Mesothelial cell of epicardium (in vitro differentiated cells): ENCODE measurements around the gene CDHR3. TPM values are rescaled to one million over a fixed set of nuclear protein-coding genes. Genes with fewer than 3 reads are reported as not detected.

ENCODE experiments used
- DNase-seq, 2 experiments: peaks; one replicate each; pipeline ENCODE4 v3.0.0; 2021; ENCODE audit warnings: low spot score in 2 of 2; ENCODE audit not compliant: unreplicated experiment in 2 of 2
- H3K27ac Mint-ChIP-seq: 2 replicates; pipeline ENCODE4 v1.8.0; 2021; ENCODE audit warnings: mixed read lengths
- H3K27me3 Mint-ChIP-seq: 2 replicates; pipeline ENCODE4 v1.8.0; 2021; ENCODE audit warnings: low read depth, mixed read lengths
- H3K36me3 Mint-ChIP-seq: 2 replicates; pipeline ENCODE4 v1.8.0; 2021; ENCODE audit warnings: mixed read lengths
- H3K4me1 Mint-ChIP-seq: 2 replicates; pipeline ENCODE4 v1.8.0; 2021; ENCODE audit warnings: mixed read lengths
- H3K4me3 Mint-ChIP-seq: 2 replicates; pipeline ENCODE4 v1.8.0; 2021; ENCODE audit warnings: mild to moderate bottlenecking, moderate library complexity, mixed read lengths
- H3K9me3 Mint-ChIP-seq: 2 replicates; pipeline ENCODE4 v1.8.0; 2021; ENCODE audit warnings: mixed read lengths
- total RNA-seq: library from RNA; stranded (reverse); gene quantifications from 3 replicates; pipeline ENCODE4 v1.2.1, GENCODE V29; 2021
- TF ChIP-seq, protein P1 (sequence below): fragments of 200-600 bp; sonication (generic); IDR thresholded peaks from one replicate; pipeline ENCODE4 v1.5.0; 2021; ENCODE audit warnings: antibody characterized with exemption; ENCODE audit not compliant: unreplicated experiment

Gene CDHR3
- total RNA-seq, 1 donor from 2014 or later = 3.2 TPM

DNA sequence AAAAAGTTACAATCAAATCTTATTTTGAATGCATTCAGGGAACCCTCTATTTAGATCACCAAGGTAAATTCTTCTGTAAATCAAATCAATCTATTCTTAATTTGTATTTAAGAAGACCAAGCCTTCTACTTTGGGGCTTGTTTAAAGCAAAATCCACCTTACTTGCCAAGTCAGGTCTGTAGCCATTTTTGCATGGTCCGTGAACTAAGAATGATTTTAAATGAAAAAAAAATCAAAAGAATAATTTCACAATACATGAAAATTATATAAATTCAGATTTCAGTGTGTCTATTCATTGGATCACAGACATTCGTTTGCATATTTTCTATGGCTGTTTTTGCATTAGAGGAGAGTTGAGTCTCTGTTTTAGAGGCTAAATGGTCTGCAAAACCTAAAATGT, 89.6 kb downstream of the CDHR3 start:
- Mint-ChIP-seq H3K9me3 (no peaks in the 10 kb centered on the region), H3K27ac (no peak overlapping the region), H3K4me3 (no peak overlapping the region), H3K4me1 (peaks cover 15% of the 10 kb centered on the region), H3K36me3 (no peaks in the 10 kb centered on the region), H3K27me3 (peaks cover 7% of the 10 kb centered on the region)
- DNase-seq = no peak
- TF ChIP-seq, protein P1, sequence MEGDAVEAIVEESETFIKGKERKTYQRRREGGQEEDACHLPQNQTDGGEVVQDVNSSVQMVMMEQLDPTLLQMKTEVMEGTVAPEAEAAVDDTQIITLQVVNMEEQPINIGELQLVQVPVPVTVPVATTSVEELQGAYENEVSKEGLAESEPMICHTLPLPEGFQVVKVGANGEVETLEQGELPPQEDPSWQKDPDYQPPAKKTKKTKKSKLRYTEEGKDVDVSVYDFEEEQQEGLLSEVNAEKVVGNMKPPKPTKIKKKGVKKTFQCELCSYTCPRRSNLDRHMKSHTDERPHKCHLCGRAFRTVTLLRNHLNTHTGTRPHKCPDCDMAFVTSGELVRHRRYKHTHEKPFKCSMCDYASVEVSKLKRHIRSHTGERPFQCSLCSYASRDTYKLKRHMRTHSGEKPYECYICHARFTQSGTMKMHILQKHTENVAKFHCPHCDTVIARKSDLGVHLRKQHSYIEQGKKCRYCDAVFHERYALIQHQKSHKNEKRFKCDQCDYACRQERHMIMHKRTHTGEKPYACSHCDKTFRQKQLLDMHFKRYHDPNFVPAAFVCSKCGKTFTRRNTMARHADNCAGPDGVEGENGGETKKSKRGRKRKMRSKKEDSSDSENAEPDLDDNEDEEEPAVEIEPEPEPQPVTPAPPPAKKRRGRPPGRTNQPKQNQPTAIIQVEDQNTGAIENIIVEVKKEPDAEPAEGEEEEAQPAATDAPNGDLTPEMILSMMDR = no peak

DNA sequence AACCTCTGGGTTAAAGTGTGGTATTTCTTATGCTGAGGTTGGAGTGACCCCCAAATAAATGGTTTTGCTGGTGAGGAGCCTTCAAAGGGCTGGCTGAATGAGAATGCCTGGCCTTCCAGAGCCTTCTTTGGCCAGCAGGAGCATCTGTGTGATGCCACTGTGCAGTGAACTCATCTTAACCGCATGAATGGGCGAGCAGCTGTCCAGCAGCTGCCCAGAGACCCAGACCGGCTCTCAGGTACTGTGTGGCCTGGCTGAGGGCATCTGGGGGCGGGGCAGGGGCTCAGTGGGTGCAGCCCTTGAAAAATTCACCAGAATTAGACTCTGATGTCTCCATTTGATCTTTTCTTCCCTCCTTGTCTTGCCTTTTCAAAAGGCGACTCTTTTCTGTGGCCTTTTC, 90.0 kb downstream of the CDHR3 start:
- Mint-ChIP-seq H3K27me3 (peaks cover 7% of the 10 kb centered on the region), H3K4me3 (no peak overlapping the region), H3K36me3 (no peaks in the 10 kb centered on the region), H3K27ac (no peak overlapping the region), H3K4me1 (peaks cover 16% of the 10 kb centered on the region), H3K9me3 (no peaks in the 10 kb centered on the region)
- DNase-seq = no peak
- TF ChIP-seq, protein P1 = no peak

DNA sequence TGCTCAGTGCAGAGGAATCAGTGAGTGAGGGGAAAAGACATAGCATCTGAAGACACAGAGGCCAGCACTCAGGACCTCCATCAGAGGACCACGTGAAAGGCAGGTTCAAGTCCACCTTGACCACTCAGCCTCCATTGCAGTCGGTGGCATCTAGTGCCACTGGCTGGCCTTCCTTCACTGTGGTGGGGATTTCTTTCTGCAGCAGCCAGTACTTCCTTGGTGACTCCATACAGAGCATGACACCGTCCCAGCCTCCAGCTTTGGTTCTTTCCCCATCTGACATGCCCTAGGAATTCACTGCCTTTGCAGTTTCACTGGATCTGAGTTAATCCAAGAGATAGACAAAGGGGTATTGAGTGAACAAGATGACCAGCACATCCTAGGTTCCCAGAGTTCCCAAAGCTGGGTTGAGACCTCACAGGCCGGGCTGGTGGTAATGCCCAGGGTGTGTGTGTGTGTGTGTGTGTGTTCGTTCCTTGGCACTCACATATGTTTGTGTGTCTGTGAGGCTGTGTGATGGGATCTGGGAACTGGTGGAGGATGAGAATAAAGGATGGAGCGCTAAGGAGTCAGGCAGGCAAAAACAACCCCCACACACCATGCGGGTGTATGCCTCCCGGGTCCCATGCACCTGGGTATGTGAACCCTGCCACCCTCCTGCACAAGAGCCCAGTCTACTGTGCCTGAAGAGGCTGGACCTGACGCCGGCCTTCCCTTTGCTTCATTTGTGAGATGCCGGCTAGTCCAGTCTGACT, 91.3 kb downstream of the CDHR3 start:
- no peaks in the 10 kb centered on the region for H3K36me3 Mint-ChIP-seq
- no peaks in the 10 kb centered on the region for H3K9me3 Mint-ChIP-seq
- TF ChIP-seq, protein P1 = no peak
- no peak overlapping the region for H3K27ac Mint-ChIP-seq
- peaks cover 26% of the 10 kb centered on the region for H3K4me1 Mint-ChIP-seq
- no peak overlapping the region for H3K4me3 Mint-ChIP-seq
- peaks cover 7% of the 10 kb centered on the region for H3K27me3 Mint-ChIP-seq
- DNase-seq = no peak

DNA sequence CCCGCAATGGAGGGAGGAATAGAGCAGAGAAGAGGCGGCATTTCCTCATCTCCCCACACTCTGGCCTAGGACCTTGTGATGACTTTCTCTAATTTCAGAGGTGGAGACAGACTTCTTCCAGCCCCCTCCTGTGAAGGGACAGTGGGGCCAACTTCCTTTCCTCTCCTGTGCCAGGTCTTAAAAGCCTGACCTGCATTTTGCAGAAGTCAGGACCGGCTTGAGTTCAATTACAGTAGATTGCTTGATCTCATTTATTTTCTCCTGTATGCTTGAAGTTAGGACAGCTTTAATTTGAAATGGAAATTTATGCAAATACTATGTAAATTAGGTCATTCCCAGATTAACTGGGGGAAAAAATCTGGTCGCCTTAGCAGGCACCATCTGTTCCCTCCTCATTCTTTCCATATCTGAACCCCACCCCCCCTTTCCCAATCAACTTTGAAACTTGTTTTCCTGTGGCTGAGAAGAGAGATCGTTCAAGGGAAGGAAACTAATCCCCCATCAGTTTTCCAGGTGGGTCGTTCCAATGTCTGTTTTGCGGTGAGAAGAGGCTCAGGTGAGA, 92.0 kb downstream of the CDHR3 start:
- Mint-ChIP-seq H3K27me3 (peaks cover 7% of the 10 kb centered on the region), H3K27ac (no peak overlapping the region), H3K9me3 (no peaks in the 10 kb centered on the region), H3K36me3 (no peaks in the 10 kb centered on the region), H3K4me3 (no peak overlapping the region), H3K4me1 (peaks cover 26% of the 10 kb centered on the region)
- no peak for DNase-seq
- TF ChIP-seq, protein P1 = no peak

DNA sequence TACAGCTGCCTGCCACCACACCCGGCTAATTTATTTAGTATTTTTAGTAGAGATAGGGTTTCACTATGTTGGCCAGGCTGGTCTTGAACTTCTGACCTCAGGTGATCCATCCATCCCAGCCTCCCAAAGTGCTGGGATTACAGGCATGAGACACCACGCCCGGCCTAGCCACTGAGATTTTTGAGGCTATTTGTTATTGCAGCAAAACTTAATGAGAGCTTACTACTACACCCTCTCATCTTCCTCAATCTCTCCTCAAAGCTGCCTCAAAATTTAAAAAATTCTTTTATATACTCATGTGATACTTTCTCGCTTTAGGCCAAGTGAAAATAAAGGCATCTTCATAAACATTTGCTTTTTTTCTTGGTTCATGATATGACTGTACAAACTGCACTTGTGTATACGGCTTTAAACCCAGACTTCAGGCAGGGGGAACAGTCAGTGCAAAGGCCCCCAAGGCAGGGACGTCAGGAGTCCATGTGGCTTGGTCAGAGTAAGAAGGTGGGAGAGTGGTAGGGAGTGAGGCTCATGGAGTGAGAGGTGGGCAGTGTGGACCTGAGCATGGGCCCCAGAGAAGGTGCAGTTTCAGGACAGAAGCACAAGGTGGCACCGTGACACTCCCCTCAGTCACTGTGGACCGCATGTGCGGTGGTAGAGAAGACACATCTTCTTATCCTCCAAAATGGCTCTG, 93.6 kb downstream of the CDHR3 start:
- H3K27ac Mint-ChIP-seq = peak overlapping the region; percentile 1

More for the DNA sequence above, 93.6 kb downstream of the CDHR3 start:
- H3K4me3 Mint-ChIP-seq = no peak overlapping the region
- peaks cover 5% of the 10 kb centered on the region for H3K9me3 Mint-ChIP-seq
- DNase-seq = peak in 1 of 2 experiments; percentile 67
- TF ChIP-seq, protein P1 = peak; percentile 57
- peaks cover 17% of the 10 kb centered on the region for H3K4me1 Mint-ChIP-seq
- peaks cover 7% of the 10 kb centered on the region for H3K27me3 Mint-ChIP-seq
- peaks cover 1% of the 10 kb centered on the region for H3K36me3 Mint-ChIP-seq
